ENCODE data around the gene C16orf87.
A peak's percentile ranks its signal among the peaks of the same experiment; 100 is the strongest.

Gene C16orf87

GRCh38 chr16:46768809-46769208 is 62.2 kb downstream of the C16orf87 start:
- no peak overlapping the region for H3K4me3 ChIP-seq (ENCODE audit: low read depth, low read length)
- TF ChIP-seq CTCF (IDR thresholded peaks at IDR 0.05; ENCODE audit: low read depth, low read length, missing control alignments) = no peak
- in situ Hi-C loops (cut with HindIII; ENCODE audit: low pct_ligation_motif_present, low sequenced_read_pairs) = no loop called here
- H3K27me3 ChIP-seq (replicated peaks) = no peaks in the 10 kb centered on the region
- H3K36me3 ChIP-seq (replicated peaks) = no peaks in the 10 kb centered on the region
- H3K27ac ChIP-seq = no peak overlapping the region
- DNase-seq = no peak

GRCh38 chr16:46765050-46765449 is 65.9 kb downstream of the C16orf87 start:
- TF ChIP-seq CTCF (IDR thresholded peaks at IDR 0.05; ENCODE audit: low read depth, low read length, missing control alignments) = no peak
- in situ Hi-C loops (cut with HindIII; ENCODE audit: low pct_ligation_motif_present, low sequenced_read_pairs) = no loop called here
- peak; percentile 69 for DNase-seq
- H3K4me3 ChIP-seq (ENCODE audit: low read depth, low read length) = no peak overlapping the region
- H3K27ac ChIP-seq = no peak overlapping the region
- H3K27me3 ChIP-seq (replicated peaks) = no peaks in the 10 kb centered on the region
- no peaks in the 10 kb centered on the region for H3K36me3 ChIP-seq (replicated peaks)

GRCh38 chr16:46763147-46763546 is 67.8 kb downstream of the C16orf87 start:
- no peak overlapping the region for H3K27ac ChIP-seq
- no peak for TF ChIP-seq CTCF (IDR thresholded peaks at IDR 0.05; ENCODE audit: low read depth, low read length, missing control alignments)
- H3K36me3 ChIP-seq (replicated peaks) = no peaks in the 10 kb centered on the region
- no peak for DNase-seq
- in situ Hi-C loops (cut with HindIII; ENCODE audit: low pct_ligation_motif_present, low sequenced_read_pairs) = no loop called here
- no peak overlapping the region for H3K4me3 ChIP-seq (ENCODE audit: low read depth, low read length)
- H3K27me3 ChIP-seq (replicated peaks) = no peaks in the 10 kb centered on the region

- in situ Hi-C loops (cut with HindIII; ENCODE audit: low pct_ligation_motif_present, low sequenced_read_pairs) = no loop called here
- no peak for DNase-seq
These were observed 68.4 kb downstream of the C16orf87 start for GRCh38 chr16:46762583-46762982.

GRCh38 chr16:46759309-46759708 is 71.7 kb downstream of the C16orf87 start:
- in situ Hi-C loops (cut with HindIII; ENCODE audit: low pct_ligation_motif_present, low sequenced_read_pairs) = no loop called here
- Histone ChIP-seq H3K36me3 (replicated peaks) (no peaks in the 10 kb centered on the region), H3K27me3 (replicated peaks) (no peaks in the 10 kb centered on the region), H3K4me3 (ENCODE audit: low read depth, low read length) (no peak overlapping the region), H3K27ac (no peak overlapping the region)
- TF ChIP-seq CTCF (IDR thresholded peaks at IDR 0.05; ENCODE audit: low read depth, low read length, missing control alignments) = no peak
- DNase-seq = no peak

More at GRCh38 chr16:46762583-46762982, 68.4 kb downstream of the C16orf87 start:
- Histone ChIP-seq H3K36me3 (replicated peaks) (no peaks in the 10 kb centered on the region), H3K27me3 (replicated peaks) (no peaks in the 10 kb centered on the region), H3K4me3 (ENCODE audit: low read depth, low read length) (no peak overlapping the region), H3K27ac (no peak overlapping the region)
- TF ChIP-seq CTCF (IDR thresholded peaks at IDR 0.05; ENCODE audit: low read depth, low read length, missing control alignments) = no peak

GRCh38 chr16:46757339-46758050 is 73.5 kb downstream of the C16orf87 start:
- in situ Hi-C loops (cut with HindIII; ENCODE audit: low pct_ligation_motif_present, low sequenced_read_pairs) = no loop called here
- Histone ChIP-seq H3K36me3 (replicated peaks) (no peaks in the 10 kb centered on the region), H3K27me3 (replicated peaks) (no peaks in the 10 kb centered on the region), H3K4me3 (ENCODE audit: low read depth, low read length) (no peak overlapping the region), H3K27ac (no peak overlapping the region)
- no peak for TF ChIP-seq CTCF (IDR thresholded peaks at IDR 0.05; ENCODE audit: low read depth, low read length, missing control alignments)
- DNase-seq = no peak

Data from brain microvascular endothelial cell (primary cell).